AG10803 (cell line): Measurements from ENCODE around the gene CLCNKB.

Experiments used
- DNase-seq: peaks from one replicate; pipeline ENCODE4 v3.0.0; 2010; ENCODE audit warnings: low read depth
- H3K4me3 ChIP-seq: 2 replicates; pipeline ENCODE4 v1.5.1; 2011; ENCODE audit warnings: mild to moderate bottlenecking, low read length, control low read depth
- CTCF ChIP-seq: conservative IDR thresholded peaks from 2 replicates; pipeline ENCODE4 v1.5.1; 2011; ENCODE audit warnings: mild to moderate bottlenecking, low read length, control low read depth, inconsistent platforms

Gene CLCNKB

DNA sequence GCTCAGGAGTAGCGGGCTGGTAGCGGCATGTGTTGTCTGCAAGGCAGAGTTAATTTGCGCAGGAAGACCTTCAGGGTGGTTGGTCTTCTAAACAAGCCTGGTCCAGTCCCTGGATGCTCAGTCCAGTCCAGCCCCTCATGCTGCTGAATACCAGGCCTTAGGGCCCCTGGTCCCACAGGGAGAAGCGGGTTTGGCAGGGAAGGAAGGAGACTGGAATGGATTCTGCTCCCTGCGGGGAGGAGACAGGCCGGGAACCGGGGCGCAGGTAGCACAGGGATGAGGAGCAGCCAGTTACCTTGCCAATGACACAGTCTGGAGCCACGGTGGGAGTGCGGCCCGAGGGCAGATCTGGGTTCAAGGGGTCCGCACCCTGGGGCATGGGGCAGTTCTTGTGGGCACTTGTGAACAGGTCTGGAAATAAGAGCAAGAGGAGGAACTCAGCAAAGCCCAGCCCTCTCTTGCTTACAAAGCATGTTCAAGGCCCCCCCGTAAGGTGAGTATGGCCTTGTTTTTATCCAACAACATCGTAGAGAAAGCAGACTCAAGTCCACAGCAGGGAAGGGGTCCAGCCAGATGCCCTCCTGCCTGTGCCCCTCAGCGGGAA lies 19.7 kb downstream of the CLCNKB start:
- DNase-seq, result no peak

DNA sequence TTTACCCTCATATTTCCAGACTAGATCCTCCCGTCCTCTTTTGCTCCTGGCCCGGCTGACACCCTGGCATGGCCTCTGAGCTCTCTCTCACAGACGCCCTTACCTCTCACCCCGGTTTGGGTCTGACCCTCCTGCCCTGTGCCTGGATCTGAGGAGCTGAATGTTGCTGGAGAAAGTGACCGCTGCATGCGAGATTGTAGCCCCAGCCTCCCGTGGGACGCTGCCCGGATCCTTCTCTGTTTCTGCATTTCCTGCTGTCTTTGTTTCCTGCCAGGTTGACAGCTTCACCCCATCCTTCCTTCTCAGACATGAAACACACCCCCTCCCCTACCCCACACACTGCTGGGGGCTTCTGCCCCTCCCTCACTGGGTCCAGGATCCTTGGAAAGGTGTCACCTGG lies 20.3 kb downstream of the CLCNKB start:
- TF ChIP-seq CTCF, result no peak
- DNase-seq, result no peak
- no peak overlapping the region for H3K4me3 ChIP-seq

More for the DNA sequence above, 19.7 kb downstream of the CLCNKB start:
- H3K4me3 ChIP-seq, result no peak overlapping the region
- TF ChIP-seq CTCF, result no peak

DNA sequence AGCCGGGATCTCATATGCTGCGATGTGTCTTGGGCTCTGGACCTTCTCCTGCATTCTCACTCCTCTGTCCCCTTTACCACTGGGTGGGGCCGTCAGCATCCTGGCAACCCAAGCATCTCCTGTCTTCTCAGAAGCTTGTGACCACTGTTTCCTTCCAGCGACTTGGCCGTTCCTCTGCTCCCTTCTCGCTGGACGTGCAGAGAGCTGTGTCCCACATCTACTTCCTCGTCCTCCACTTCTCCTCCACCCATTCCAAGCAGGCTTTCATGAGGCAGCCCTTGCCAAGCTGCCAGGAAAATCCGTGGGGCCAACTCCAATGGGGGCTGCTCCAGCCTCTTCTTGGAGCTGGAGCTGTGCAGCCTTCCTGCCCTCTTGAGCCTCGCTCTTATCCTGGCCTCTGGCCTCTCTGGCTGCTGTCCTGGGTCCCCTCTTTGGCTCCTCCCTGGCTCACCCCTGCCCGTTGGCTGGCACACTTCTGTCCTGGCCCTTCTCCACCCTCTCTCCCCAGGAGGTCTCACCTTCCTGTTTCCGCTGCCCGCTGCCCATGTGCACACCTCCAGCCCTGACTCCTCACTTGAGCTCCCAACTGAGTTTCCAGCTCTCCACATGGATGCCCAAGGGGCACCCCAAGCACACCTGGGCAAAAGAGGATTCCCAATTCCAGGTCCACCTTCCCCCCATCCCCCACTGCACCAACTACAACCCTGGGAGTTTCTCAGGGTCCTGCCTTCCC lies 21.1 kb downstream of the CLCNKB start:
- no peak overlapping the region for H3K4me3 ChIP-seq
- TF ChIP-seq CTCF, result no peak
- no peak for DNase-seq

- TF ChIP-seq CTCF, result no peak
- DNase-seq, result no peak
- no peak overlapping the region for H3K4me3 ChIP-seq
Measured at GRCh38 chr1:16065269-16065576, 21.6 kb downstream of the CLCNKB start.

DNA sequence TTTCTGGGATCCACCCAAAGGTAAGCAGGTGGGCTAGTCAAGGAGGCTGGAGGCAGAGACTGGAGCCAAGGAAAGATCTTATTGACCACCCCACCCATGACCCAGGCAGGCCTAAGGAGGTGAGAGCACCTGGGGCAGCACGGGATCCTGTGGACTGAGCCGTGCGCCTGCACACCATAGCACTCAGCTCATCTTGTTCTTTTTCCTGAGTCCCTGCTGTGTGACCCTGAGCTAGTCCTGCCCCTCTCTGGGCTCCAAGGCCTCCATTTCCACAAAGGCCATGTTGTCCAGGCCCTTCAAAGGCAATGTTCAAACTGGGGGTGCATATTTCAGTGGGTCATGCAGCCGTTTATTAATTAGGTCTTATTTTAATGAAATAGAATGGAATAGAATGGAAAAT lies 22.7 kb downstream of the CLCNKB start:
- no peak overlapping the region for H3K4me3 ChIP-seq
- DNase-seq, result no peak
- no peak for TF ChIP-seq CTCF

DNA sequence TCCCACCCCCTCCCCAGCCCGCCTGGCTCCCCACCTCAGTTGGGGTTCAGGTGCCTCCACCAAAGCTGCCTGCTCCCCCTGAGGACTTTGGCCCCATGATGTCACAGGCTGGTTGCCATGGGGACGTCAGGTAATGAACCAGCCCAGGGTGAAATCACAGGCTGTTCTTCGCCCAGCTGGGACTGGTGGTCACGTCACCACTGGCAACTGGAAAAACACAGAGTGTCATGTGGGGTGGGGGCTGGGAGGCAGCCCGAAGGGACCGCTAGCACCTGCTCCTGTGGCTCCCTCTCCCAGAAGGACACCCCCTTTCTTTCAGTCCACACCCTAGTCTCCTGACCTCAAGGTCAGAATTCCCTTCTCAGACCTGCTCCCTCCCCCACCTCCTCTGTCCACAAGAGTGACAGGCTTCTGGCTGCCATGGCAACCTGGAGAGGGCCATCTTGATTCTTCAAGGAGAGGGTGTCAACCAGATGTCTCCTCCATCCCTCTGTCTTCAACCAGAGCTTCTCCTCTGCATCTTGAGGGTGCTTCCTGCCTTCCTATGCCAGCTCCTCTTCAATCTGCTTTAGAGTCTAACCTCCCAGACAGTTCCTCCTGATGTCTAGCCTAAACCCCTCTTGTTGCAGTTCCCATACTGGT lies 23.7 kb downstream of the CLCNKB start:
- no peak overlapping the region for H3K4me3 ChIP-seq
- no peak for TF ChIP-seq CTCF
- DNase-seq, result no peak

DNA sequence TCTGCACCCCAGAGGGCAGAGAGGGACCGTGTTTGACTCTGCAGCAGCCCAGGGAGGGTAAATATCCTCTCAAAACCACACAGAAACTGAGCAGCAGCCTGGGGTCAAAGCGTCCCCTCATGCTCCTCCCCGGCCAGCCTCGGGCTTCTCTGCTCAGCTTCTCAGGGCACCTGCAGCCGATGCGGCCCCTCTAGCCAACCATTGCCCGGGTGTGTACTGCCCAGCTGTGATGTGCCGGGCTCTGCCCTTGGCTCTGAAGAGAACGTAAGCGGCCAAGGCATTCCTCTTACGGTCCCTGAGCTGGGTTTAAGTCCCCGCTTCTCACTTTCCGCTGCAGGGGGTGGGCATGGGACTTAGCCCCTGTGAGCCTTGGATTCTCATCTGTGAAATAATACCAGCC lies 24.4 kb downstream of the CLCNKB start:
- no peak for TF ChIP-seq CTCF
- H3K4me3 ChIP-seq, result no peak overlapping the region
- no peak for DNase-seq
